Type B pancreatic cell (in vitro differentiated cells): ENCODE measurements around the gene ATP5PB. TPM values are rescaled to one million over a fixed set of nuclear protein-coding genes. Genes with fewer than 3 reads are reported as not detected.

Source experiments
- DNase-seq: peaks from one replicate; pipeline ENCODE4 v3.0.0; 2021; ENCODE audit warnings: mixed read lengths; ENCODE audit not compliant: unreplicated experiment; ENCODE audit errors: extremely low spot score
- H3K27ac Mint-ChIP-seq: 2 replicates; pipeline ENCODE4 v1.8.0; 2021; ENCODE audit warnings: mild to moderate bottlenecking, mixed read lengths
- H3K27me3 Mint-ChIP-seq: 2 replicates; pipeline ENCODE4 v1.8.0; 2021; ENCODE audit warnings: mixed read lengths
- H3K36me3 Mint-ChIP-seq: 2 replicates; pipeline ENCODE4 v1.8.0; 2021; ENCODE audit warnings: mixed read lengths
- H3K4me1 Mint-ChIP-seq: one replicate; pipeline ENCODE4 v1.8.0; 2021; ENCODE audit warnings: mixed read lengths; ENCODE audit not compliant: unreplicated experiment
- H3K4me3 Mint-ChIP-seq: 2 replicates; pipeline ENCODE4 v1.8.0; 2021; ENCODE audit warnings: mild to moderate bottlenecking, mixed read lengths
- H3K9me3 Mint-ChIP-seq: 2 replicates; pipeline ENCODE4 v1.8.0; 2021; ENCODE audit warnings: mixed read lengths
- total RNA-seq: library from RNA; stranded (reverse); gene quantifications from 2 replicates; pipeline ENCODE4 v1.2.1, GENCODE V29; 2021; ENCODE audit warnings: low replicate concordance
- TF ChIP-seq, protein P1 (sequence below): fragments of 200-600 bp; sonication (generic); conservative IDR thresholded peaks from 2 replicates; pipeline ENCODE4 v1.5.0; 2021; ENCODE audit warnings: antibody characterized with exemption, mild to moderate bottlenecking

The ATP5PB gene
- total RNA-seq, 1 donor from 2014 or later: 242 TPM

DNA sequence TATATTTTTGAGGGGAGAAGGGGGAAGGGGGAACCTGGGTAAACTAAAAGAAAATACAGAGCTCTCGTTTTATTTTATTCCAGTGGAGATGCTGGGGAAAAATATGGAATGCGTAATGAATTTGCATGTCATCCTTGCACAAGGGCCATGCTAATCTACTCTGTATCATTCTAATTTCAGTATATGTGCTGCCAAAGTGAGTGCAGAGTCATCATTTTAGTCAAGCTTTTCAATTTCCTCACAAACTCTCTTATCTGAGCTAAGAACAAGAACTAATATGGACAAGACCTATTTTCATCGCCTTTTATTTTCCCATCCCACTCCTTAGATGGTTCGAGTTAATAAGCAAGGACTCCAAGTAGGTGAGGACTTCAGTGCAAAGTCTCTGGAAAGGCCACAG is 41.0 kb downstream of the ATP5PB start:
- Mint-ChIP-seq H3K4me3 (no peak overlapping the region), H3K4me1 (no peaks in the 10 kb centered on the region), H3K9me3 (no peaks in the 10 kb centered on the region), H3K36me3 (no peaks in the 10 kb centered on the region), H3K27ac (no peak overlapping the region), H3K27me3 (peaks cover 16% of the 10 kb centered on the region)
- TF ChIP-seq, protein P1, sequence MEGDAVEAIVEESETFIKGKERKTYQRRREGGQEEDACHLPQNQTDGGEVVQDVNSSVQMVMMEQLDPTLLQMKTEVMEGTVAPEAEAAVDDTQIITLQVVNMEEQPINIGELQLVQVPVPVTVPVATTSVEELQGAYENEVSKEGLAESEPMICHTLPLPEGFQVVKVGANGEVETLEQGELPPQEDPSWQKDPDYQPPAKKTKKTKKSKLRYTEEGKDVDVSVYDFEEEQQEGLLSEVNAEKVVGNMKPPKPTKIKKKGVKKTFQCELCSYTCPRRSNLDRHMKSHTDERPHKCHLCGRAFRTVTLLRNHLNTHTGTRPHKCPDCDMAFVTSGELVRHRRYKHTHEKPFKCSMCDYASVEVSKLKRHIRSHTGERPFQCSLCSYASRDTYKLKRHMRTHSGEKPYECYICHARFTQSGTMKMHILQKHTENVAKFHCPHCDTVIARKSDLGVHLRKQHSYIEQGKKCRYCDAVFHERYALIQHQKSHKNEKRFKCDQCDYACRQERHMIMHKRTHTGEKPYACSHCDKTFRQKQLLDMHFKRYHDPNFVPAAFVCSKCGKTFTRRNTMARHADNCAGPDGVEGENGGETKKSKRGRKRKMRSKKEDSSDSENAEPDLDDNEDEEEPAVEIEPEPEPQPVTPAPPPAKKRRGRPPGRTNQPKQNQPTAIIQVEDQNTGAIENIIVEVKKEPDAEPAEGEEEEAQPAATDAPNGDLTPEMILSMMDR: no peak
- no peak for DNase-seq

DNA sequence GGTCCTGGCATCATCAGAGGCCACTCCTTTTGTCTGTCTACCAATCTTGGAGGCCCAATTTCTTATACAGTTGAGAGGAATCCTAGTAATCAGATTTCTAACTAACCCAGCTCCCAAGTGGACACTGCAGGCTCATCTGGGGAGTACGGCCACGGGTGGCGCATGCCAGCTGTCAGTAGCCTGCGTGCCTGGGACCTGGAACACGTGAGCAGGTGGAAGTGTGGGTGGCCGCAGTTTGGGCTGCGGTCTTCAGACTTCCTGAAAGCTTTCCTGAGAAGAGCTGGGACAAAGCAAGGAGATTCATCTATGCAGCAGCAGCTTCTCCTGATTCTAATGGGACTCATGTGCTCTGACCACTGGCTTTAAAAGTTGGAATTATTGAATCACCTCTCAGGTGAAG is 41.8 kb downstream of the ATP5PB start:
- Mint-ChIP-seq H3K27ac (no peak overlapping the region), H3K9me3 (no peaks in the 10 kb centered on the region), H3K36me3 (no peaks in the 10 kb centered on the region), H3K27me3 (peaks cover 19% of the 10 kb centered on the region), H3K4me1 (no peaks in the 10 kb centered on the region), H3K4me3 (no peak overlapping the region)
- TF ChIP-seq, protein P1: no peak
- no peak for DNase-seq

DNA sequence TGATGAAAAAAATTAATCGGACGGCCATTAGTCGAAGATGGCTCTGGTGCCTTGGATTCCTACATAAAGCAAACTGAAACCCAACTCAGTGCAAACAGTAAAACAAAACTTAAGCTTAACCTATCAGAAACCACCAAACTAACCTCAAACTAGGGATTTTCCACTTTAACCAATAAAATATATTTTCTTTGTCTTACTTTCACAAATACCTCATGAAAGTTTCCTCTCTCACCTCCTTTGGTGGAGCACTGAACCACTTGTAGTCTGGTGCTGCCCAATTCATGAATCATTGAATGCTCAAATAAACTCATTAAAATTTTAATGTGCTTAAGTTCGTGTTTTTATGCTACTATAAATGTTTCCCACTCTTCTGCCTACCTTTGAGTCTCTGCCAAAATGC is 47.1 kb downstream of the ATP5PB start:
- Mint-ChIP-seq H3K36me3 (no peaks in the 10 kb centered on the region), H3K27me3 (peaks cover 31% of the 10 kb centered on the region), H3K4me3 (no peak overlapping the region), H3K4me1 (no peaks in the 10 kb centered on the region), H3K9me3 (no peaks in the 10 kb centered on the region), H3K27ac (no peak overlapping the region)
- TF ChIP-seq, protein P1: no peak
- no peak for DNase-seq

DNA sequence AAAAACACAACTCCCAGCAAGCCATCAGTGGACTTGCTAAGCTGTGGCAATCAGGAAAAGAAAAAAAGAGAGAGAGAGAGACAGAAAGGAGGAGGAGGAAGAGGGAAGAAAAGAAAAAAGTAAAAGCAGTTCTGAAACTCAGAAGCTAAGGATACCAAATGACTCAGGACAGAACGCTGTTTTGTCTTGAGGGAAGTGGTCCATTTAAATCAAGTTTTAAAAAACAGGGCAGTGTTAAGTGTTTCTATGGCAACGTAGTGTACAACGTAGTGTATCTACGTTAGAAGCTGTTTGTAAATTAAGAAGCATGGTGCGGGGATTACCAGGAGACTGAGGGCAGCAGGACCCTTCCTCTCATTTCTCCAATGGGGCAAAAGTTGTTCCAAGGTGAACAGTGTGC is 48.3 kb downstream of the ATP5PB start:
- TF ChIP-seq, protein P1: no peak
- DNase-seq: no peak
- Mint-ChIP-seq H3K4me1 (no peaks in the 10 kb centered on the region), H3K27ac (no peak overlapping the region), H3K27me3 (peaks cover 31% of the 10 kb centered on the region), H3K4me3 (no peak overlapping the region), H3K9me3 (no peaks in the 10 kb centered on the region), H3K36me3 (no peaks in the 10 kb centered on the region)

DNA sequence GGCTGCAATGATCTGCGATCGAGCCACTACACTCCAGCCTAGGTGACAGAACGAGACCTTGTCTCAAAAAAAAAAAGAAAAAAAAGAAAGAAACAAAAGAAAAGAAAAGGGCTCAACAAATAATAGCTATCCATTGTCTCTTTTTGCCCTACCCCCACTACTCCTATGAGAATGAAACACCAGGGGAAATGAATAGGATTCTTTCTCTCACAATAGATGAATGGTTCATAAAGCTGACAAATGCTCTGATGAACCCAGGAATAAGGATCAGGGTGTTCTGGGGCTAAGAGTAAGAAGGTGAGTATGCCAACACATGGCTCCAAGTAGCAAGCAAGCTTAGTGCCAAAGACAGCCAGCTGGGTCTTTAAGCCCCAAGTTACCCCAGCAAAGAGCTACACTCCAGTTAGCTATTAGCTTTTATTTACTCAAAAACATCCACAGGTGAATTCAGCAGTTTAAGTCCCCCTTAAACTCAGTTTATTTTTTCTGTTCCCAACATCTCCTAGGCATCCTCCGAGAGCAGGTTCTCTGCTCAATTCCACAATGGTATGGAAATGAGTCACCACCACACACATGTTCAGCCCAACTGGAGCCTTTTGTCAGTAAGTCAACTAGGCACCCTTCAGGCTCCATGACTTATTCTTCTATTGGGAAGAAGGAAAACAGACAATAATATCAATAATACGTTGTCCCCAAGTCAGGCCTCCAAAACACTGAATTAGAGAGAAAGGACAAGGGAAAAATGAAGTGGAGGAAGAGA is 49.9 kb downstream of the ATP5PB start:
- TF ChIP-seq, protein P1: no peak

More for the DNA sequence above, 49.9 kb downstream of the ATP5PB start:
- Mint-ChIP-seq H3K27ac (no peak overlapping the region), H3K4me3 (no peak overlapping the region), H3K27me3 (peaks cover 29% of the 10 kb centered on the region), H3K4me1 (no peaks in the 10 kb centered on the region), H3K36me3 (no peaks in the 10 kb centered on the region), H3K9me3 (no peaks in the 10 kb centered on the region)
- no peak for DNase-seq
